GM19193 (cell line): Measurements from ENCODE around the gene EIF3F.

ENCODE experiments used
- POLR2A ChIP-seq: IDR thresholded peaks from 4 replicates; pipeline ENCODE4 v1.6.1; 2011; ENCODE audit not compliant: insufficient read depth, insufficient read length; ENCODE audit errors: extremely low read depth

The EIF3F gene

DNA sequence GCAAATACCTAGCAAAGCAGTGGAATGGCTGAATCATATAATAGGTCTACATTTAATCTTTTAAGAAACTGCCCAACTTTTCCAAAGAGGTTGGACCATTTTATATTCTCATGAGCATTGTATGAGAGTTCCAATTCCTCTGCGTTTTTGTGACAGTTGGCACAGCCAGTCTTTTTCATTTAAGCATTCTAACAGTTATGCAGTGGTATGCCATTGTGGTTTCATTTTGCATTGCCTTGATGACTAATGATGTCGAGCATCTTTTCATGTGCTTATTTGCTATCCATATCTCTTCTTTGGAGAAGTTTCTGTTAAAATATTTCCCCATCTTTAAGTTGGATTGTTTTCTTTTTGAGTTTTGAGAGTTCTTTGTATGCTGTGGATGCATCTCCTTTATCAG lies 38.7 kb downstream of the EIF3F start:
- no peak for TF ChIP-seq POLR2A

DNA sequence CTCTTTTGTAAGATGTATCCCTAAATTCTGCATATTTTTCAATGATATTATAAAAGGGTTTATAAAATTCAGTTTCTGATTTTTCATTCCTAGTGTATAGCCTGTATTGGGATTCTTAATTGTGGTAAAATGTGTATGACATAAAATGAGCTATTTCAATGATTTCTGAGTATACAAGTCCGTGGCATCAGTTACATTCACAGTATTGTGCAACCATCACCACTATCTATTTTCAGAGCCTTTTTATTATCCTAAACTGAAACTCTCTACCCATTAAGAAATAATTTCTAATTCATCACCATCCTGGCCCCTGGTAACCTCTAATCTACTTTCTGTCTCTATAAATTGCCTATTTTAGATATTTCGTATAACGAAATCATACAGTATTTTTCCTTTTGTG lies 39.8 kb downstream of the EIF3F start:
- no peak for TF ChIP-seq POLR2A

DNA sequence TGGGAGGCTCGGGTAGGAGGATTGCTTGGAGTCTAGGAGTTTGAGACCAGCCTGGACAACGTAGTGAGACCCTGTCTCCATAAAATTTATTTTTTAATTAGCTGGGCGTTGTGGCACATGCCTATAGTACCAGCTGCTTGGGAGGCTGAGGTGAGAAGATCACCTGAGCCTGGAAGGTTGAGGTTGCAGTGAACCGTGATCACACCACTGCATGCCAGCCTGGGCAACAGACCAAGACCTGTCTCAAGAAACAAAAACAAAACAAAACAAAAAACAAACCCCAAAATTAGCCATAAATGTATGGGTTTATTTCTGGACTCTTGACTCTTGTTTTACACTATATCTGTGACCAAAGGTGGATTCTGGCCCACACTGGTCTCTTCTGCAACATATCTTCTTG lies 41.6 kb downstream of the EIF3F start:
- no peak for TF ChIP-seq POLR2A

DNA sequence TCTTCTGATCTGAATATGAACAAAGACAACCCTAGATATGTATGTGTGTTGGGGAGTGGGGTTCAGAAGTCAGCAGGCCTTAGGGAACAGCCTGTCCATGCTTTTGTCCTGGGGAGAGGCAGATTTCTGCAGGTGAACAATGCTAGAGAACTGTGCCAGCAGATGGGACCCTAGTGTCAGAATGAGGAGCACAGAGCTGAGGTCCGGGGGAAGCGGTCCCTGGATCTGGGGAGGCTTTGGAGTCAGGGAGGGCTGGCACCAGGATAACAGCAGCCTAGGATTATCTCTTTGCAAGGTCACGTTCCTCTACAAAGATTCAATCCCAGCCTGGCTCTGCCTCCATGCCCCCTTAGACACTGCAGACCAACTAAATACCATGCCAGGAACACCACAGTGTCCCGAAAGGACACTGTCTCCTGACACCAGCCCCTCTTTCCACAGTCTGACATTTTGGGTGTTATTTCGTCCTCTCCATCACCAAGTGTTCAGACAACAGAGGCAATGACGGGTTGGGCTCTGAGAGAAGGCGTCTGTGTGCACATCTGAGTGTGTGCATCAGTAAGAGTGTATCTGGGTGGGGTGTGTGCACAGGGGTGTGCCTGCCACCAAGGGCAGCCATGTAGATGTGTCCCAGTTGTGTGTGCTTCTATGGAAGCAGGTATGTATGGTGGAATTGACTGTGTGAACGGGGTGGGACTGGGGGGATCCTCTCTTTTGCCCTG lies 43.5 kb downstream of the EIF3F start:
- TF ChIP-seq POLR2A, result no peak

DNA sequence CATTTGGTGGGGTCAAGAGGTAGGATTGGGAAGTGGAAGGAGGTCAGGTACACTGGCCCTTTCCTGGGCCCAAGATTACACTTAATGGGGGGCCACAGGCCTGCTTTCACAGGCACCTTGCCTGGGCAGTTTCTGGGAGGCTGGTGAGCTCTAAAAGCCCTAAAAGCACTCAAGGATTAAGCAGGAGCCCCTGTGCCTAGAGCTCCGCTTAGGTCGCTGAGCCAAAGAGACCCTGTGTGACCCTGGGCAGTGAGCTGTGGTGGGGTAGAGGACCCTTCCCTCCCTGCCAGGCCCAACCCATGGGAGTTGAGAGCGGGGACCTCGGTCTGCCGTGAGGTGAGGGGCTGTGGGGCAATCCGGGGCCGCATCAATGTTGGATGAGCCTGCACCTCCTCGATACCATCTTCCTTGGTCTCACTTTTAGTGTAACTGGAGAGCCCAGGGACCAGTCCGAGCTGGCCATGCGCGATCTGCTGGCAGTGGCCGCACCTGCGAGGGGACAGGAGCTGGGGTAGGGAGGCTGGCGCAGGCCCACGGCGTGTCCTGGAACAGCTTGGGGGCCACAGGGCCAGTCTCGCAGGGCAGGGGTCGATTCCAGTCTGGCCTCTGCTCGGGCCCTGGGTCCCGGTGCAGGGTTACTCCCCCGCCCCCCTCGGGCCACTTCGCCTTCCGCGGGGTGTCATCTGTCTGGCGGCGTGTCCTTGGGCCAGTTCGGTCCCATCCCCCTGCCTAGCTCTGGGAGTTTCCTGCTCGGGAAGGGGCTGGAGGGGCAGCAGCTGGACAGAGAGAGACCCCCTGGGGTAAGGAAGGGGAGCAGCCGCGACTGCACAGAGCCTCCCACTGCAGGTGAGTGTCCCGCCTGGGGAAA lies 44.3 kb downstream of the EIF3F start:
- TF ChIP-seq POLR2A, result no peak

DNA sequence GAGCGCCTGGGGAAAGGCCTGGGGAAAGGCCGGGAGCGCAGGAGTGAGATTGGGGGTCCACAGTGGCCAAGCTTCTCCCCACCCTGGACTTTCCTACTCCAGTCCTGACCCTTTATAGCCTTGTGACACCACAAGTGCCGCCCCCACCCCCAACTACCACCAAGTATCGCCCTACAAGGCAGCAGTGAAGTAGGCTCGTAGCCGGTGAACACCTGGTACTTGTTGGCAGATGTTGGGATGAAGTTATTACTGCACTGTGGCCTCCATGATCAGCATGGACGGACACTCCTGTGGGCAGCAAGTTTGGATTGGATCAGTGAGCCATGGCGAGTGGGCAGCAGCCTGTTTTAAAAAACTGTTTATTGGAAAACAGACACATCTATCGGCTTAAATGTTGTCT lies 45.0 kb downstream of the EIF3F start:
- no peak for TF ChIP-seq POLR2A

DNA sequence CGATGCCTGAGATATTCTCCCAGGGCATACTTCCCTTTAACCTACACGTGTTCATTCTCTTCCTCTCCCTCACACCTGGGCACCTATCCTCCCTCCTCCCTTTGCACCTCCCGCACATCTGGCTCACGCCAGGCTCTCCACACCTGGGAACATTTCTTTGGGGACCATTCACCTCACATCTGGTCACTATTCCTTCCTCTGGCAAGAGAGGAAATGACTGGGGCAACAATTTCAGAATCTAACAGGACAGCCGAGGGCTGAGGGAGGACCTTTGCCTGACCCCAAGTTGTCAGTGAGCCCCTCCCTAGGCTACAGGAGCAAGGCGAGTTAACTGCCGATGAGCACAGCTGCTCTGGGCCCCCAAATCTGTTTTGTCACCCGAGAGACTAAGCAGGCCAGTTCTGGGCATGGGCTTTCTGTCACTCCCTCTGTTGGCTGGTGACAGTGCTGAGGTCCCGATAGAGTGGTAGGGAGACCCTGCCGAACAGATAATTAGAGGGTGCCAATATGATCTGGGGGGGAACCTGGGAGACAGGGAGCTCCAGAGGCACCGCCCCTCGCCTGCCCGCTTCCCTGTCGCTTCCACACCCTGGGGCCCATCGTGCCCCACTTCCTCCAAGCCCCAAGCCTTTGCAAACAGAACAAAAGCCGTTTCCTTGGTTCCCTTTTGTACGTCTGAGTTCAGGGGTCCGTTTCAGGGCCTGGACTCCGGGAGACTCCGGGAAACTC lies 45.6 kb downstream of the EIF3F start:
- TF ChIP-seq POLR2A, result no peak

DNA sequence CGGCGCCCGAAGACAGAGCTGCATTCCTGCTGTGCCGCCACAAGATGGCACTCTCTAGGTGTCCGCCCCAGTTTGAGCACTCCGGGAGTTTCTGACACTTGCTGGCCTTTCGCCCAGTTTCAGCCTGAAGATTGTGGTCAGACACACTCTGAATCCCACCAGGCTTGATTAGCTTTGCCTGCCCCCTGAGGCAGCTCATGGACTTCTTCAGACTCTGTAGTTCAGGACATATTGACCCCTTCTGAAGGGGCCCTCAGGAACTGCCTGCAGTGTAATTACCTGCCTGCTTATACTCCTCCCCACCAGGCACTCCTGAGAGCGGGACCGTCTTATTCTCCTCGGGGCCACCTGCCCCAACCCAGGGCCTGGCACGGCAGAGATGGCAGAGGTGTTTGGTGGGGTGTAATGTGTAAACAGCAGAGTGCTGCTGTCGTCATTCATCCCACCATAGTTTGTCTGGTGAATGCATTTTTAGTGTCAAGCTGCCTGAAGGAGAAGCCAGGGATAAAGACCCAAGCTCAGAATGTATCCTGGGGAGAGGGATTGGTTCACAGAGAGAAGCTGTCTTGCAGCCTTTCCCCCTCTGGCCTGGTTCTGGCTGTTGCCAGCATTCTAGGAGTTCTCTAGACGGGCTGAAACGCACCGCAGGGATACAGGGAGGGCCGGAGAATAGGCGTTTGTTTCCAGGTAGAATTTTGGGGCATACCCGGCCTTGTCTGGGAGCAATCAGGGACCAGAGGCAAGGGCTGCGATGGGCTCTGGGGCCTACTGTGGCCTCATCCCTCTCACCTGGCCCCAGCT lies 46.4 kb downstream of the EIF3F start:
- TF ChIP-seq POLR2A, result no peak

DNA sequence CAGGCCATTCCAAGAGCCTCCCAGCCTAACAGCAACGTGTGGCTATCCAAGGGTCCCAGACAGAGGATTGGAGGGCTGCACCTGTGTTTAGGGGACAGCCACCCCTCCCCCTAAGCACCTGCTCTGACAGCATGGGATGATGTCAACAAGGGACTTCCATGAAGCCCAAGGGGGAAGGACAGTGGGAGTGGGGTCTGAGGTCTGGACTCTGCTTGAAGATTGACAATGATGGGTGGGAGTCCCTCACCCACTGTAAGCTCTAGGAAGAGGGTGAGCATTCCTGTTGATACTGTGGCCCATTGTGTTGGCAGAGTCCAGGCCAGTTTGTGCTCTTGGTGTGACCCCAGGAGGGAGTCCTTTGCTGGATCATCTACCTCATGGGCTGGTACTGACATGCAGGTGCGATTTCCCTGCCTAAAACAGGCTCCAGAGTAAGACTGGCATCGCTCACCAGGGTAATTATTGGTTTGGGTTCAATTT lies 47.0 kb downstream of the EIF3F start:
- TF ChIP-seq POLR2A, result no peak

DNA sequence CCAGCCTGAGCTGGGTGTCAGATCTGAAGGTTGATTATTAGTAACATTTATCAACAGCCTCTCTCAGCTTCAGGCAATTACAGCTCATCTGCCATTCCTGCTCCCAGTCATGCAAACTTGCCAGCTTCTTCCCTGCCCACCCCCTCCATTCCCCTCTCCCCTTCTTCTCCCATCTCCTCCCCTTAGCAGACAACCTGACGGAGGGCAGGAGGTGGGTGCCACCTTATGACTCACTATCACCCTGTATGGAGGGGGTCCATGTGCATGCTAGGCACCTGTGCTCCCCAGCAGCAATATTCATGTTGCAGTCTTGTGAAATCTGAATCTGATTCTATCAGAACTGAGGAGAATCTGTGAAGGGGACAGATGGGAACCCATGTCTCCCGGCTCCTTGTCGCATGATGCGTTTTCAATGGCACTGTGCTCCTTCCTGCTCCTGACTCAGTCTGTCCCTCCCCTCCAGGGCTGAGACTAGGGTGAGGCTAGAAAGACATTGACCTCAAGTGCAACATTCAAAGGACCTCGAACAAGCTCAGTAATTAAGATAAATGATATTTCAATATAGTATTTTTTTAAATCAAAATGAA lies 47.6 kb downstream of the EIF3F start:
- no peak for TF ChIP-seq POLR2A

DNA sequence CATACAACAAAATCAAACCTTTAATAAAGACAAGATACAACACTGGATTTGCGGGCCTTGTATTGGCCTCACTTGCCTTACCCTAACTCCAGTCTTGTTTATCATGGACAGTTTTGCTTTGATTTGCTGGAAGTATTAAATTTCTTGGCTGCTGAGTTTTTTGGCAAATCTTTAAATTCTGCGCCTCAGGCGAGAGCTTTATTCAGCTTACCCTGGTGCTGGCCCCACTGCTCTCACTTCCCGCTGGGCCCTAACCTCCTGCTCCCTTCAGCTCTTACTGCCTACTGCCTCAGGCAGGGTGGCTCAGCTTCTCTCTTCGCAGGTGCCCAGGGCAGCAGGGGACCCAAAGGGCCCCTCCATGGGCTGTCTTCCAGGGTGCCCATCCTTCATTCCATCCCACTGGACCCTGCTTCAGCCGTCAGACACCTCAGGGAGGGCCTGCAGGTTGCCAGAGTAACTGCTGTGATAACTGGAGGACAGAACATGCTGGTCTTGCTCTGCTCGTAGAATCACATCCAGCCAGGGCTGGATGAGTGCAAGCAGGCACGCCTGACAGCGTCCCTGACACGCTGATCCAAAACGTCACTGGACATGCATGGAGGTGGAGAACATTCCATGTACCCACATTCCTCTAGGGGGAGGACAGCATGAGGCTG lies 48.2 kb downstream of the EIF3F start:
- TF ChIP-seq POLR2A, result no peak

DNA sequence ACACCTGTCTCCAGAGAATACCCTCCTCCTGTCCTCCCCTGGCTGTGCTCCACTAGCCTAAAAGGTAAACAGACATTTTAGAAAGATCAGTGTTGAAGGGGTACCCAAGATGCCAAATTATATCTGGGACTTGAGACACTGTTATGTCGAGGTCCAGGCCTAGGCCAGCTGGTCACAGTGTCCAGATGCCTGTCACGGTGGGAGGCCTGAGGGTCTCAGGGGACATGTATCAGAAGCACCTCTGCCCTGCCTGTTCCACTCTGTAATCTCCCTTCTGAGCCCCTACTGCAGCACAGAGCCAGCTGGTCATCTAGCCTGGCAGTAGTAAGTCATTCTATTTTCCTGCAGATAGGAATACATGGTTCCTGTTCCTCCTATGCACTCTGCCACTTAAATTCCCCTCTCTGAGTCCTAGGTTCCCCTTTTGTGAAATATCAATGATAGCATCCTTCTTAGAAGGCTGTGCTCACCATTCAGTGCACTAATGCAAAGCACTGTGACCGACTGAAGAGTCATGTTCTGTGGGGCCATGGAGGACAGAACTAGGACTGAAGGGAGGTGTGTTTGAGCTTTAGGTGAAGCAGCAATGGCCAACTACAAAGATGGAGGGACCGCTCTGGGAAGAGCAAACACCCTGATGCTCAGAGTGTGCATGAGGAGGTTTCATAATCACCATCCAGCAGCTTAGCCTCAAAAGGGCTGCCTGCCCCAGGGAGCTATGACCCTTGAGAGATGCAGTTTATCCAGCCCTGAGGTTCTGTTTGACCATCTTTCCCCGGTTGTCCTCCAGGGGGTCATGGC lies 49.1 kb downstream of the EIF3F start:
- TF ChIP-seq POLR2A, result no peak

DNA sequence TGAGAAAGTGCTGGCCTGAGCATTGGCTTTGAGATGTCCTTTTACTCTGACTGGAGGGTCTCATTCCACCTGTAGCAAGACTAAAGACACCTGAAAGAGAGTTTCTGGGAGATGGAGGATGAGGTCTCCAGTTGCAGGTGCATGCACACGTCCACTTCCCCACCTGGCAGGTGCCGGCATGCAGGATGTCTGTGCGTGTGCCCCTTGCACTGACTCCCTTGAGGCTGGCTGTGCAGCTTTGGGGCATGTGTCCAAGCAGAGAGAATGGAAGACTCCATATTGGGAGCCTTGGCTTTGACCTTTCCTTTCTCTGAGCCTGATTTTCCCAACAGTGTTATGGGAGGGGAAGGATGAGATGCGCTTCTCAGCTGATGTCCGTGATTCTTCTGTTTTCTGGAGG lies 49.8 kb downstream of the EIF3F start:
- no peak for TF ChIP-seq POLR2A

DNA sequence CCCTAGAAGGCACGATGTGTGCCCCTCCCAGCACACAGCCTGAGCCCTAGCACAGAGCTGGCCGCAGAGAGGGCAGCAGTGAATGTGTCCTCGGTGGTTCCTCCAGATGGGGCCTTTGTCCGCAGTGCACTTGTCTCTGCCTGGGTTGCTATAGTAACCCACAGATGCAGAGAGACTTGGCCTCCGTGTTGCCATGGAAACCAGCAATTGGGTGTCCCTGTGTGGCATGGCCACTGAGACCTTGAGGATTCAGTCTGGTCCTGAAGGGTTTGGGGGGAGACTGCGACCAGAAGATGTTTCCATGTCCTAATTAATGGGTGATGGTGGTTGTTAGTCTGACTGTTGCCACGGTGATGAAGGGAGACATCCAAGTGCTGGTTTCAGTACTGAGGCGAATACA lies 51.3 kb downstream of the EIF3F start:
- TF ChIP-seq POLR2A, result no peak
